Esophagus squamous epithelium (tissue), 4 donors: Measurements from ENCODE around the gene CDHR2.

Source experiments
- CTCF ChIP-seq, 6 experiments: fragments of 450-650 bp in 4 of 6; fragments of 200-600 bp in 2 of 6; sonication (generic) in 2 of 6; IDR thresholded peaks; one replicate each; pipeline ENCODE4 v1.5.1; 2016 to 2019; ENCODE audit warnings: antibody characterized with exemption in 6 of 6, mild to moderate bottlenecking in 4 of 6, moderate library complexity in 4 of 6
- POLR2A ChIP-seq, 4 donors: fragments of 450-650 bp; IDR thresholded peaks; one replicate each; pipeline ENCODE4 v1.6.1; 2017; ENCODE audit warnings: antibody characterized with exemption in 4 of 4, mild to moderate bottlenecking in 4 of 4, moderate library complexity in 3 of 4

GRCh38 chr5:176528761-176529115 lies 20.4 kb upstream of the CDHR2 start:
- TF ChIP-seq CTCF (IDR thresholded peaks at IDR 0.05) (no peak), POLR2A (IDR thresholded peaks at IDR 0.05) (no peak)
